ENCODE results near the gene LMBR1. TPM values are rescaled to one million over a fixed set of nuclear protein-coding genes. Genes with fewer than 3 reads are reported as not detected.

LMBR1 gene
- total and polyA plus RNA-seq, 2 donors (not counting 1 experiment from before 2014, with no cell fraction given) = 30.8 to 41.6 TPM

DNA sequence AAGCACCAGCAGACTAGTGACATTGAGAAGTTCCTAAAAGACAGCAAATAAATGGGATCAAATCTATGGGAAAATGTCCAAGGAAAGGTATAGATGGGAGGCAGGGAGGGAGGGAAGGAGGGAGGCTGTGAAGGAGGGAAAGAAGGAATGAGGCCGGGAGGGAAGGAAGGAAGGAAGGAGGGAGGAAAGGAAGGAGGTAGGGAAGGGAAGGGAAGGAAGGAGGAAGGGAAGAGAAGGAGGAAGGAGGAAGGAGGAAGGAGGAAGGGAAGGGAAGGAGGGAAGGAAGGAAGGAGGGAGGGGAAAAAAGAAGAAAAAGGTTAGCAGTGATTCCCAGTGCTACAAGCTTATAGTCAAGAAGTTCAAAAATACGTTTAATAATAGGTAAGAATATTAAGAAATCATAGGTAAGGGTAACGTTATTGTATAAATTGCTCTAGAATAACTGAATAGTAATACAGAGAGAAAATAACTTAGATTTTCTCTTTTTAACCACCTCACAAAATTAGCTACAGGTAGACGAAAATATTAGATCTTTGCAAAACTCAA, 106.9 kb downstream of the LMBR1 start:
- no peak for TF ChIP-seq CTCF (conservative IDR thresholded peaks at IDR 0.05 in 1 of 2, IDR thresholded peaks at IDR 0.05 in 1 of 2; ENCODE audit: low read depth in 1 of 2, low read length in 2 of 2)
- no peak for TF ChIP-seq EZH2 (IDR thresholded peaks at IDR 0.05; ENCODE audit: low read length, missing control alignments)
- H3K9me3 ChIP-seq (ENCODE audit: control insufficient read depth, insufficient read depth, low read depth, low read length) = no peaks in the 10 kb centered on the region
- no peak overlapping the region for H2AFZ ChIP-seq (ENCODE audit: low read length)
- no peak for DNase-seq (ENCODE audit: low read depth in 2 of 2)
- H3K27ac ChIP-seq (ENCODE audit: insufficient read depth, low read length) = no peak overlapping the region
- H3K79me2 ChIP-seq (ENCODE audit: control insufficient read depth, insufficient read depth, low read length) = no peaks in the 10 kb centered on the region
- no peak overlapping the region for H3K4me2 ChIP-seq (ENCODE audit: extremely low read depth, insufficient read depth, low read length)
- H3K27me3 ChIP-seq (ENCODE audit: control insufficient read depth, insufficient read depth, low read length) = no peaks in the 10 kb centered on the region
- H3K9ac ChIP-seq (ENCODE audit: insufficient read depth, low read length) = no peak overlapping the region
- H3K36me3 ChIP-seq (ENCODE audit: control insufficient read depth, insufficient read depth, low read length) = no peaks in the 10 kb centered on the region
- H3K4me1 ChIP-seq (ENCODE audit: control insufficient read depth, extremely low read depth, insufficient read depth, low read length) = no peaks in the 10 kb centered on the region
- no peak overlapping the region for H3K4me3 ChIP-seq (replicated peaks in 1 of 4; ENCODE audit: control extremely low read depth in 1 of 4, insufficient read depth in 1 of 4, low read depth in 3 of 4, low read length in 4 of 4)
- no peaks in the 10 kb centered on the region for H4K20me1 ChIP-seq (ENCODE audit: control insufficient read depth, extremely low read depth, insufficient read depth, low read length)

- no peak overlapping the region for H3K27ac ChIP-seq (ENCODE audit: insufficient read depth, low read length)
- no peaks in the 10 kb centered on the region for H3K36me3 ChIP-seq (ENCODE audit: control insufficient read depth, insufficient read depth, low read length)
- TF ChIP-seq EZH2 (IDR thresholded peaks at IDR 0.05; ENCODE audit: low read length, missing control alignments) = no peak
- TF ChIP-seq CTCF (conservative IDR thresholded peaks at IDR 0.05 in 1 of 2, IDR thresholded peaks at IDR 0.05 in 1 of 2; ENCODE audit: low read depth in 1 of 2, low read length in 2 of 2) = no peak
- no peaks in the 10 kb centered on the region for H3K4me1 ChIP-seq (ENCODE audit: control insufficient read depth, extremely low read depth, insufficient read depth, low read length)
- no peak overlapping the region for H3K9ac ChIP-seq (ENCODE audit: insufficient read depth, low read length)
- no peaks in the 10 kb centered on the region for H3K9me3 ChIP-seq (ENCODE audit: control insufficient read depth, insufficient read depth, low read depth, low read length)
- no peak overlapping the region for H2AFZ ChIP-seq (ENCODE audit: low read length)
- H3K4me3 ChIP-seq (replicated peaks in 1 of 4; ENCODE audit: control extremely low read depth in 1 of 4, insufficient read depth in 1 of 4, low read depth in 3 of 4, low read length in 4 of 4) = no peak overlapping the region
- H3K4me2 ChIP-seq (ENCODE audit: extremely low read depth, insufficient read depth, low read length) = no peak overlapping the region
- peak in 1 of 2 donors; percentile 9 for DNase-seq (ENCODE audit: low read depth in 2 of 2)
- no peaks in the 10 kb centered on the region for H4K20me1 ChIP-seq (ENCODE audit: control insufficient read depth, extremely low read depth, insufficient read depth, low read length)
- no peaks in the 10 kb centered on the region for H3K79me2 ChIP-seq (ENCODE audit: control insufficient read depth, insufficient read depth, low read length)
- H3K27me3 ChIP-seq (ENCODE audit: control insufficient read depth, insufficient read depth, low read length) = no peaks in the 10 kb centered on the region
Measured at GRCh38 chr7:156783864-156784263, 109.1 kb downstream of the LMBR1 start.

- H3K9ac ChIP-seq (ENCODE audit: insufficient read depth, low read length) = no peak overlapping the region
- no peaks in the 10 kb centered on the region for H3K36me3 ChIP-seq (ENCODE audit: control insufficient read depth, insufficient read depth, low read length)
- H3K4me3 ChIP-seq (replicated peaks in 1 of 4; ENCODE audit: control extremely low read depth in 1 of 4, insufficient read depth in 1 of 4, low read depth in 3 of 4, low read length in 4 of 4) = no peak overlapping the region
- no peak overlapping the region for H3K4me2 ChIP-seq (ENCODE audit: extremely low read depth, insufficient read depth, low read length)
- no peak for DNase-seq (ENCODE audit: low read depth in 2 of 2)
- H3K9me3 ChIP-seq (ENCODE audit: control insufficient read depth, insufficient read depth, low read depth, low read length) = no peaks in the 10 kb centered on the region
- no peaks in the 10 kb centered on the region for H3K4me1 ChIP-seq (ENCODE audit: control insufficient read depth, extremely low read depth, insufficient read depth, low read length)
- TF ChIP-seq CTCF (conservative IDR thresholded peaks at IDR 0.05 in 1 of 2, IDR thresholded peaks at IDR 0.05 in 1 of 2; ENCODE audit: low read depth in 1 of 2, low read length in 2 of 2) (no peak), EZH2 (IDR thresholded peaks at IDR 0.05; ENCODE audit: low read length, missing control alignments) (no peak)
- no peaks in the 10 kb centered on the region for H3K27me3 ChIP-seq (ENCODE audit: control insufficient read depth, insufficient read depth, low read length)
- no peak overlapping the region for H2AFZ ChIP-seq (ENCODE audit: low read length)
- H3K79me2 ChIP-seq (ENCODE audit: control insufficient read depth, insufficient read depth, low read length) = no peaks in the 10 kb centered on the region
- H4K20me1 ChIP-seq (ENCODE audit: control insufficient read depth, extremely low read depth, insufficient read depth, low read length) = no peaks in the 10 kb centered on the region
- H3K27ac ChIP-seq (ENCODE audit: insufficient read depth, low read length) = no peak overlapping the region
Measured at GRCh38 chr7:156781972-156782371, 111.0 kb downstream of the LMBR1 start.

Data from fibroblast of lung (primary cell).